Motor neuron (in vitro differentiated cells): Measurements from ENCODE around the gene CARD11. TPM values are rescaled to one million over a fixed set of nuclear protein-coding genes. Genes with fewer than 3 reads are reported as not detected.

Experiments used
- ATAC-seq, 8 experiments: fragments of 200-7000 bp; cut with Tn5 transposase; replicated peaks in 6 of 8; 2 replicates each; pipeline ENCODE4 v1.8.0; 2021; ENCODE audit warnings: mild to moderate bottlenecking in 8 of 8, moderate library complexity in 8 of 8
- H3K27ac ChIP-seq, 2 donors: fragments of 250-450 bp; sonication (Bioruptor Pico); 2 replicates each; pipeline ENCODE4 v1.9.0; 2021; ENCODE audit warnings: antibody characterized with exemption in 2 of 2, mild to moderate bottlenecking in 2 of 2, moderate library complexity in 1 of 2
- H3K4me1 ChIP-seq, 2 donors: fragments of 250-450 bp; sonication (Bioruptor Pico); replicated peaks in 1 of 2; 2 replicates each; pipeline ENCODE4 v1.6.1; 2021; ENCODE audit warnings: antibody characterized with exemption in 2 of 2, mild to moderate bottlenecking in 2 of 2, moderate library complexity in 1 of 2
- H3K4me3 ChIP-seq, 5 donors: fragments of 250-450 bp; sonication (Bioruptor Pico); 2 replicates each; pipeline ENCODE4 v1.9.0; 2021; ENCODE audit warnings: antibody characterized with exemption in 5 of 5, mild to moderate bottlenecking in 5 of 5, moderate library complexity in 4 of 5
- WGBS, 10 experiments: fragments of 450-650 bp; shearing (Covaris generic); methylation state at CpG; one replicate each; pipeline ENCODE4 v1.0.0; 2022; 5-methylcytosine and 5-hydroxymethylcytosine counted together
- in situ Hi-C, 9 experiments: fragments of 400-800 bp; cut with MboI; loops; one replicate each; pipeline ENCODE4 v1.15.0; 2021; ENCODE audit warnings: low sequenced_read_pairs in 9 of 9, low pct_unique_long_range_greater_than_20kb in 2 of 9; ENCODE audit not compliant: unreplicated experiment in 9 of 9
- total RNA-seq, 8 experiments: library from RNA; unstranded; fragments of 300-600 nt; gene quantifications; 2 replicates each; pipeline versions ENCODE4 v1.2.3 to v1.2.4, GENCODE V29; 2022

The CARD11 gene
- total RNA-seq = under 1 TPM in 6 of 8 experiments, not detected in 2; 0.05 to 0.91 (median 0.17) TPM

GRCh38 chr7:3043544-3044371 is at the start of gene CARD11:
CARD11 (minus strand) TSS chr7:3043867; CDS start chr7:2958506, 85,361 bp downstream.
- Histone ChIP-seq H3K4me1 (no peaks in the 10 kb centered on the region), H3K4me3 (no peak within 1 kb of the TSS), H3K27ac (no peak within 1 kb of the TSS)
- ATAC-seq = no peak
- in situ Hi-C loops = loop anchor here in 1 of 9 experiments (25.0 kb wide), 1 partner anchor 94 kb away; no protein-coding TSS in a partner anchor
- 60 to 100% (median 92%) methylated on average over 1 to 2 of the region's 45 CpGs; no CpG with 5 or more reads in 7 of the 10 experiments for WGBS, 10 experiments

- ATAC-seq = no peak
- H3K4me1 ChIP-seq = peaks cover 3 to 6% of the 10 kb centered on the region in 2 donors
- in situ Hi-C loops = no loop called here
- no peak overlapping the region for H3K27ac ChIP-seq
- no peak overlapping the region for H3K4me3 ChIP-seq
- WGBS, 10 experiments = 0 to 100% (median 90%) methylated on average over 2 to 6 of the region's 6 CpGs; no CpG with 5 or more reads in 1 of the 10 experiments
These were observed 48.8 kb upstream of the CARD11 start for GRCh38 chr7:3092468-3092867.

- H3K4me1 ChIP-seq = peaks cover 11 to 12% of the 10 kb centered on the region in 2 donors
- no peak for ATAC-seq
- no peak overlapping the region for H3K27ac ChIP-seq
- WGBS, 10 experiments = 23 to 100% (median 63%) methylated on average over 1 to 4 of the region's 8 CpGs; no CpG with 5 or more reads in 4 of the 10 experiments
- in situ Hi-C loops = no loop called here
- no peak overlapping the region for H3K4me3 ChIP-seq
These were observed 48.0 kb upstream of the CARD11 start for GRCh38 chr7:3091631-3092030.

- no peak overlapping the region for H3K4me3 ChIP-seq
- in situ Hi-C loops = no loop called here
- no peak overlapping the region for H3K27ac ChIP-seq
- WGBS, 10 experiments = 0 to 100% (median 14%) methylated on average over 1 to 5 of the region's 11 CpGs; no CpG with 5 or more reads in 3 of the 10 experiments
- ATAC-seq = peak in 1 of 8 experiments; percentile 41
- peaks cover 11 to 13% of the 10 kb centered on the region in 2 donors for H3K4me1 ChIP-seq
These were observed 45.8 kb upstream of the CARD11 start for GRCh38 chr7:3089493-3089892.

- 0 to 42% (median 27%) methylated on average over 1 to 5 of the region's 7 CpGs; no CpG with 5 or more reads in 2 of the 10 experiments for WGBS, 10 experiments
- peaks cover 11 to 13% of the 10 kb centered on the region in 2 donors for H3K4me1 ChIP-seq
- in situ Hi-C loops = no loop called here
- H3K4me3 ChIP-seq = no peak overlapping the region
- no peak overlapping the region for H3K27ac ChIP-seq
- ATAC-seq = peak in 5 of 8 experiments; percentile 48 to 59 (median 54)
These were observed 43.6 kb upstream of the CARD11 start for GRCh38 chr7:3087243-3087755.

- peaks cover 8 to 13% of the 10 kb centered on the region in 2 donors for H3K4me1 ChIP-seq
- no peak overlapping the region for H3K4me3 ChIP-seq
- ATAC-seq = no peak
- no peak overlapping the region for H3K27ac ChIP-seq
- in situ Hi-C loops = no loop called here
- 0 to 100% (median 63%) methylated on average over 1 to 4 of the region's 4 CpGs for WGBS, 10 experiments
These were observed 39.7 kb upstream of the CARD11 start for GRCh38 chr7:3083350-3083749.

GRCh38 chr7:3082831-3083230 is 39.2 kb upstream of the CARD11 start:
- no peak overlapping the region for H3K4me3 ChIP-seq
- H3K4me1 ChIP-seq = peaks cover 8 to 13% of the 10 kb centered on the region in 2 donors
- no peak for ATAC-seq
- WGBS, 10 experiments = 0 to 100% (median 82%) methylated on average over 1 to 6 of the region's 9 CpGs; no CpG with 5 or more reads in 2 of the 10 experiments
- in situ Hi-C loops = no loop called here
- no peak overlapping the region for H3K27ac ChIP-seq

- no peak overlapping the region for H3K27ac ChIP-seq
- ATAC-seq = no peak
- peaks cover 5 to 9% of the 10 kb centered on the region in 2 donors for H3K4me1 ChIP-seq
- in situ Hi-C loops = no loop called here
- 20 to 98% (median 64%) methylated on average over 1 to 6 of the region's 6 CpGs; no CpG with 5 or more reads in 4 of the 10 experiments for WGBS, 10 experiments
- H3K4me3 ChIP-seq = no peak overlapping the region
These were observed 38.7 kb upstream of the CARD11 start for GRCh38 chr7:3082386-3082785.

GRCh38 chr7:3080106-3080505 is 36.4 kb upstream of the CARD11 start:
- ATAC-seq = peak in 1 of 8 experiments; percentile 27
- in situ Hi-C loops = no loop called here
- no peak overlapping the region for H3K27ac ChIP-seq
- H3K4me1 ChIP-seq = no peaks in the 10 kb centered on the region
- no peak overlapping the region for H3K4me3 ChIP-seq
- 0 to 100% (median 55%) methylated on average over 1 to 4 of the region's 5 CpGs; no CpG with 5 or more reads in 4 of the 10 experiments for WGBS, 10 experiments

- 10 to 100% (median 85%) methylated on average over 1 to 6 of the region's 7 CpGs; no CpG with 5 or more reads in 3 of the 10 experiments for WGBS, 10 experiments
- in situ Hi-C loops = no loop called here
- no peak overlapping the region for H3K4me3 ChIP-seq
- H3K4me1 ChIP-seq = peaks cover 7 to 11% of the 10 kb centered on the region in 2 donors
- no peak overlapping the region for H3K27ac ChIP-seq
- peak in 1 of 8 experiments; percentile 27 for ATAC-seq
These were observed 34.8 kb upstream of the CARD11 start for GRCh38 chr7:3078514-3078913.

GRCh38 chr7:3076700-3077099 is 33.0 kb upstream of the CARD11 start:
- in situ Hi-C loops = no loop called here
- H3K4me3 ChIP-seq = no peak overlapping the region
- ATAC-seq = no peak
- 7 to 94% (median 41%) methylated on average over 2 to 4 of the region's 4 CpGs; no CpG with 5 or more reads in 4 of the 10 experiments for WGBS, 10 experiments
- no peak overlapping the region for H3K27ac ChIP-seq
- peaks cover 7 to 14% of the 10 kb centered on the region in 2 donors for H3K4me1 ChIP-seq

- in situ Hi-C loops = no loop called here
- ATAC-seq = no peak
- Histone ChIP-seq H3K4me3 (no peak overlapping the region), H3K27ac (no peak overlapping the region), H3K4me1 (peaks cover 7 to 14% of the 10 kb centered on the region in 2 donors)
- 20 to 100% (median 80%) methylated on average over 1 to 3 of the region's 3 CpGs; no CpG with 5 or more reads in 5 of the 10 experiments for WGBS, 10 experiments
These were observed 32.5 kb upstream of the CARD11 start for GRCh38 chr7:3076163-3076562.

GRCh38 chr7:3075441-3075840 is 31.8 kb upstream of the CARD11 start:
- peaks cover 7 to 14% of the 10 kb centered on the region in 2 donors for H3K4me1 ChIP-seq
- no peak overlapping the region for H3K27ac ChIP-seq
- 0 to 100% (median 83%) methylated on average over 1 to 4 of the region's 4 CpGs for WGBS, 10 experiments
- ATAC-seq = no peak
- H3K4me3 ChIP-seq = no peak overlapping the region
- in situ Hi-C loops = no loop called here
